GM12878 (cell line): Measurements from ENCODE around the gene TSSK3. TPM values are rescaled to one million over a fixed set of nuclear protein-coding genes. Genes with fewer than 3 reads are reported as not detected.
A peak's percentile ranks its signal among the peaks of the same experiment; 100 is the strongest.

Source experiments
- ATF3 ChIP-seq: IDR thresholded peaks from 2 replicates; pipeline ENCODE4 v1.6.1; 2011; ENCODE audit warnings: low read depth, mild to moderate bottlenecking, low read length, moderate library complexity, borderline replicate concordance; ENCODE audit errors: extremely low read depth
- BCL3 ChIP-seq: IDR thresholded peaks from 2 replicates; pipeline ENCODE4 v1.6.1; 2011; ENCODE audit warnings: borderline replicate concordance, low read depth, mild to moderate bottlenecking, moderate library complexity, low read length; ENCODE audit not compliant: insufficient read depth, poor library complexity, severe bottlenecking
- GABPA ChIP-seq: IDR thresholded peaks from 2 replicates; pipeline ENCODE4 v1.6.1; 2014; ENCODE audit warnings: antibody characterized with exemption, low read depth, mild to moderate bottlenecking, inconsistent platforms
- JUND ChIP-seq: IDR thresholded peaks from 2 replicates; pipeline ENCODE4 v1.6.1; 2012; ENCODE audit warnings: low read depth, mild to moderate bottlenecking, low read length, improper control_type of control experiment, moderate library complexity
- KDM1A ChIP-seq: fragments of 200-600 bp; sonication (generic); IDR thresholded peaks from 2 replicates; pipeline ENCODE4 v1.6.1; 2016; ENCODE audit warnings: borderline replicate concordance
- MXI1 ChIP-seq: fragments of 150-350 bp; IDR thresholded peaks from 2 replicates; pipeline ENCODE4 v1.6.1; 2011; ENCODE audit warnings: low read depth, mild to moderate bottlenecking, inconsistent platforms, low read length, improper control_type of control experiment
- NBN ChIP-seq: fragments of 450-650 bp; IDR thresholded peaks from 2 replicates; pipeline ENCODE4 v1.6.1; 2016
- POLR2AphosphoS5 ChIP-seq: IDR thresholded peaks from 2 replicates; pipeline ENCODE4 v1.6.1; 2011; ENCODE audit warnings: mild to moderate bottlenecking, low read length, inconsistent platforms
- RAD51 ChIP-seq: fragments of 450-650 bp; IDR thresholded peaks from 2 replicates; pipeline ENCODE4 v1.6.1; 2016; ENCODE audit warnings: moderate library complexity, mild to moderate bottlenecking, inconsistent platforms
- RELA ChIP-seq: fragments of 450-650 bp; IDR thresholded peaks from 2 replicates; pipeline ENCODE4 v1.8.0; 2014; ENCODE audit warnings: borderline replicate concordance; ENCODE audit not compliant: partially characterized antibody
- RELB ChIP-seq: fragments of 450-650 bp; IDR thresholded peaks from 2 replicates; pipeline ENCODE4 v1.6.1; 2017; ENCODE audit warnings: low read depth, mild to moderate bottlenecking, moderate library complexity
- SMAD5 ChIP-seq: IDR thresholded peaks from 2 replicates; pipeline ENCODE4 v1.6.1; 2016; ENCODE audit warnings: antibody characterized with exemption, low read depth
- SMC3 ChIP-seq: IDR thresholded peaks from 2 replicates; pipeline ENCODE4 v1.6.1; 2011; ENCODE audit warnings: low read length, improper control_type of control experiment, borderline replicate concordance
- SPI1 ChIP-seq: IDR thresholded peaks from 2 replicates; pipeline ENCODE4 v1.6.1; 2011; ENCODE audit warnings: low read depth, mild to moderate bottlenecking, low read length, moderate library complexity, borderline replicate concordance; ENCODE audit not compliant: insufficient read depth
- SREBF2 ChIP-seq: IDR thresholded peaks from 2 replicates; pipeline ENCODE4 v1.6.1; 2012; ENCODE audit warnings: mild to moderate bottlenecking, low read length
- SRF ChIP-seq, 2 experiments: IDR thresholded peaks; 2 replicates each; pipeline ENCODE4 v1.6.1; 2011; ENCODE audit warnings: low read depth in 2 of 2, low read length in 2 of 2, mild to moderate bottlenecking in 1 of 2, moderate library complexity in 1 of 2
- STAT1 ChIP-seq: fragments of 450-650 bp; conservative IDR thresholded peaks from 2 replicates; pipeline ENCODE4 v1.6.1; 2014; ENCODE audit warnings: antibody characterized with exemption, mild to moderate bottlenecking
- ZBTB11 ChIP-seq: fragments of 450-650 bp; formaldehyde crosslinking; IDR thresholded peaks from 2 replicates; pipeline ENCODE4 v1.5.0; 2022; ENCODE audit warnings: mild to moderate bottlenecking, missing genetic modification characterization
- ZNF207 ChIP-seq: fragments of 450-650 bp; IDR thresholded peaks from 2 replicates; pipeline ENCODE4 v1.6.1; 2014; ENCODE audit warnings: antibody characterized with exemption, mild to moderate bottlenecking, borderline replicate concordance
- polyA plus RNA-seq, 11 experiments: library from polyadenylated mRNA; depleted of rRNA in 4 of 11; unstranded in 6 of 11; stranded (reverse) in 5 of 11; fragments of >200 nt; fragmentation: Nextera tagmentation in 4 of 11; fragmentation: Illumina TruSeq in 1 of 11; extraction: Ambion mirVana in 4 of 11; extraction: Trizol in 1 of 11; gene quantifications; 1 replicate in 1 of 11; 2 replicates in 10 of 11; pipeline versions ENCODE4 v1.2.1 to v1.2.3, GENCODE V29; 2011 to 2016; ENCODE audit warnings: inconsistent platforms in 2 of 11, missing spikeins in 2 of 11, low read depth in 1 of 11
- total RNA-seq, 4 experiments: library from RNA; depleted of rRNA in 3 of 4; stranded (reverse); fragments of >200 nt in 3 of 4; fragmentation: Illumina TruSeq in 1 of 4; extraction: Trizol in 1 of 4; gene quantifications; 2 replicates each; pipeline versions ENCODE4 v1.2.1 to v1.2.3, GENCODE V29; 2013 to 2021

Gene TSSK3
- total and polyA plus RNA-seq, 10 of the 15 experiments (the other 5 are each of a cell fraction or from before 2014, with no cell fraction given) = 0.42 to 0.82 (median 0.60) TPM

GRCh38 chr1:32339363-32339978 lies 22.9 kb upstream of the TSSK3 start (continued):
- TF ChIP-seq ZBTB11 (CRISPR knock-in tag) (no peak), NBN (peak; percentile 58; the same call in 1 of the 2 replicates), ZNF207 (no peak), RELA (peak; percentile 36), GABPA (no peak), JUND (no peak), POLR2AphosphoS5 (no peak), SMAD5 (no peak), KDM1A (no peak), MXI1 (no peak), SPI1 (peak; percentile 98), ATF3 (no peak), STAT1 (no peak), SRF (IDR thresholded peaks at IDR 0.05; ENCODE audit: low read depth in 2 of 2, low read length in 2 of 2) (no peak), SREBF2 (no peak), RAD51 (no peak), BCL3 (peak; percentile 53), SMC3 (0 out of 2 replicates have a peak, but pooled peaks have one; percentile 5), RELB (peak; percentile 65; the same call in 1 of the 2 replicates)
